ENCODE results near the gene EEF1G. TPM values are rescaled to one million over a fixed set of nuclear protein-coding genes. Genes with fewer than 3 reads are reported as not detected.

The EEF1G gene
- polyA plus RNA-seq, 2 of the 4 experiments (the other 2 are of a cell fraction) = 1,570 to 1,728 TPM

- TF ChIP-seq NPAS2 (CRISPR knock-in tag; IDR thresholded peaks at IDR 0.05; ENCODE audit: borderline replicate concordance) (no peak), GATA3 (IDR thresholded peaks at IDR 0.05; ENCODE audit: borderline replicate concordance) (no peak), ATOH8 (CRISPR knock-in tag; IDR thresholded peaks at IDR 0.05; ENCODE audit: low read depth) (no peak), TFCP2L1 (CRISPR knock-in tag; IDR thresholded peaks at IDR 0.05) (no peak), MYC (IDR thresholded peaks at IDR 0.05; ENCODE audit: borderline replicate concordance, low read length) (no peak), MAZ (IDR thresholded peaks at IDR 0.05; ENCODE audit: borderline replicate concordance, low read depth, low read length) (no peak), EHMT2 (IDR thresholded peaks at IDR 0.05; ENCODE audit: low read depth) (no peak), NR3C1 (IDR thresholded peaks at IDR 0.05) (no peak)
- TF ChIP-seq, protein P1, sequence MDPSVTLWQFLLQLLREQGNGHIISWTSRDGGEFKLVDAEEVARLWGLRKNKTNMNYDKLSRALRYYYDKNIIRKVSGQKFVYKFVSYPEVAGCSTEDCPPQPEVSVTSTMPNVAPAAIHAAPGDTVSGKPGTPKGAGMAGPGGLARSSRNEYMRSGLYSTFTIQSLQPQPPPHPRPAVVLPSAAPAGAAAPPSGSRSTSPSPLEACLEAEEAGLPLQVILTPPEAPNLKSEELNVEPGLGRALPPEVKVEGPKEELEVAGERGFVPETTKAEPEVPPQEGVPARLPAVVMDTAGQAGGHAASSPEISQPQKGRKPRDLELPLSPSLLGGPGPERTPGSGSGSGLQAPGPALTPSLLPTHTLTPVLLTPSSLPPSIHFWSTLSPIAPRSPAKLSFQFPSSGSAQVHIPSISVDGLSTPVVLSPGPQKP (IDR thresholded peaks at IDR 0.05; ENCODE audit: low read depth, low read length) = no peak
These were observed 4.8 kb upstream of the EEF1G start for GRCh38 chr11:62578541-62578940.

DNA sequence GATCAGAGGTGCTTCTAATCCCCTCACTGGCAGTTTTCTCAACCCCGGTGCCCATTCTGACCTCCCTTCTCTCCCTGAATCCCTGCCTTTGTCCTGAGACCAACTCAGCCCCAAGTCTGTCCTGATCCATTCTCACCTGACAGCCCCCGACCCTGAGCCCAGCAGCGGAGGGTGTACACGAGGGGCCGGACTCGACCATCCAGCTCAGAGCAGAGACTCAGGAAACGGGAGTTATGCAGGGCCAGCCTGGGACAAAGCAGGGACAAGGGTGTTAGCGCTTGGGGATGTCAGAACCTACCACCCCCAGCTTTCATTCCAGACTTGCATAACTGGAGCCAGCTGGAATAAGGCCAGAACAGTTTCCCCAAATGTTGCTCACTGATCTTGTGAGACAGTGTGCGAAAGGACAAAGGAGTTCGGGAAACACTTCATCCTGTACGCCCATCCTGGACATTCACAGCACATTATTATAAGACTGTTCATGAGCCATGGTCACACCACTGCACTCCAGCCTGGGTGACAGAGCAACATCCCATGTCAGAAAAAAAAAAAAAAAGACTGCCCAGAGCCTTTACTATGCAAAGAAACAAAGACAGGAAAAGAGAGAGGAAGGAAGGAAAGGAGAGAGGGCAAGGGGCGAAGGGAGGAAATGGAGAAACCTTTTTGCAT, 3.5 kb upstream of the EEF1G start:
- FAIRE-seq (no peak), DNase-seq (ENCODE audit: low read depth in 1 of 2, low spot score in 1 of 2) (no peak), ATAC-seq (no peak)
- TF ChIP-seq REST (IDR thresholded peaks at IDR 0.05) (no peak), RCOR1 (IDR thresholded peaks at IDR 0.05; ENCODE audit: low read depth, low read length) (no peak), SMC3 (IDR thresholded peaks at IDR 0.05) (no peak), MAX (IDR thresholded peaks at IDR 0.05) (no peak), CHD4 (IDR thresholded peaks at IDR 0.05; ENCODE audit: borderline replicate concordance) (no peak), MYC (IDR thresholded peaks at IDR 0.05; ENCODE audit: borderline replicate concordance, low read length) (no peak), ZNF302 (CRISPR knock-in tag; IDR thresholded peaks at IDR 0.05) (no peak), HOXB13 (CRISPR knock-in tag; IDR thresholded peaks at IDR 0.05; ENCODE audit: low read depth) (no peak), HOXA7 (CRISPR knock-in tag; IDR thresholded peaks at IDR 0.05) (no peak), FOSL2 (IDR thresholded peaks at IDR 0.05) (no peak), FOSL2 (CRISPR knock-in tag; IDR thresholded peaks at IDR 0.05) (no peak), EHMT2 (IDR thresholded peaks at IDR 0.05; ENCODE audit: low read depth) (no peak), KDM1A (IDR thresholded peaks at IDR 0.05; ENCODE audit: low read depth) (no peak), ZFP36 (IDR thresholded peaks at IDR 0.05; ENCODE audit: borderline replicate concordance, partially characterized antibody) (no peak), PHF8 (IDR thresholded peaks at IDR 0.05; ENCODE audit: borderline replicate concordance, low read depth) (no peak)
- TF ChIP-seq, protein P2, sequence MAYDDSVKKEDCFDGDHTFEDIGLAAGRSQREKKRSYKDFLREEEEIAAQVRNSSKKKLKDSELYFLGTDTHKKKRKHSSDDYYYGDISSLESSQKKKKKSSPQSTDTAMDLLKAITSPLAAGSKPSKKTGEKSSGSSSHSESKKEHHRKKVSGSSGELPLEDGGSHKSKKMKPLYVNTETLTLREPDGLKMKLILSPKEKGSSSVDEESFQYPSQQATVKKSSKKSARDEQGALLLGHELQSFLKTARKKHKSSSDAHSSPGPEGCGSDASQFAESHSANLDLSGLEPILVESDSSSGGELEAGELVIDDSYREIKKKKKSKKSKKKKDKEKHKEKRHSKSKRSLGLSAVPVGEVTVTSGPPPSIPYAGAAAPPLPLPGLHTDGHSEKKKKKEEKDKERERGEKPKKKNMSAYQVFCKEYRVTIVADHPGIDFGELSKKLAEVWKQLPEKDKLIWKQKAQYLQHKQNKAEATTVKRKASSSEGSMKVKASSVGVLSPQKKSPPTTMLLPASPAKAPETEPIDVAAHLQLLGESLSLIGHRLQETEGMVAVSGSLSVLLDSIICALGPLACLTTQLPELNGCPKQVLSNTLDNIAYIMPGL (CRISPR knock-in tag; IDR thresholded peaks at IDR 0.05; ENCODE audit: borderline replicate concordance) = no peak
- TF ChIP-seq, protein P3, sequence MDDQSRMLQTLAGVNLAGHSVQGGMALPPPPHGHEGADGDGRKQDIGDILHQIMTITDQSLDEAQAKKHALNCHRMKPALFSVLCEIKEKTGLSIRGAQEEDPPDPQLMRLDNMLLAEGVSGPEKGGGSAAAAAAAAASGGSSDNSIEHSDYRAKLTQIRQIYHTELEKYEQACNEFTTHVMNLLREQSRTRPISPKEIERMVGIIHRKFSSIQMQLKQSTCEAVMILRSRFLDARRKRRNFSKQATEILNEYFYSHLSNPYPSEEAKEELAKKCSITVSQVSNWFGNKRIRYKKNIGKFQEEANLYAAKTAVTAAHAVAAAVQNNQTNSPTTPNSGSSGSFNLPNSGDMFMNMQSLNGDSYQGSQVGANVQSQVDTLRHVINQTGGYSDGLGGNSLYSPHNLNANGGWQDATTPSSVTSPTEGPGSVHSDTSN (IDR thresholded peaks at IDR 0.05) = no peak
- Histone ChIP-seq H3K4me2 (no peak overlapping the region), H3K4me3 (no peak overlapping the region), H3K9me3 (no peaks in the 10 kb centered on the region), H3K27ac (no peak overlapping the region), H3K4me1 (peaks cover 15% of the 10 kb centered on the region)
- ChIA-PET CTCF (interaction anchor here (0.8 to 3.0 kb wide), 8 partner anchors 11 to 182 kb away, joined by 3 to 10 read pairs (median 6); partner anchors contain the start of gene TUT1), POLR2A (no interaction called here)
- 86% methylated on average over 12 of the region's 12 CpGs for WGBS (ENCODE audit: missing lambda C conversion rate)

More at GRCh38 chr11:62578541-62578940, 4.8 kb upstream of the EEF1G start:
- no peak for ATAC-seq
- Histone ChIP-seq H3K4me2 (no peak overlapping the region), H3K27ac (no peak overlapping the region), H3K4me3 (no peak overlapping the region), H3K4me1 (peaks cover 10% of the 10 kb centered on the region), H3K9me3 (no peaks in the 10 kb centered on the region)
- FAIRE-seq = no peak
- ChIA-PET POLR2A (interaction anchor here (1.3 kb wide), 1 partner anchor 13 kb away, joined by 7 read pairs; the partner anchor contains the start of gene TUT1), CTCF (interaction anchor here (1.3 to 3.0 kb wide), 5 partner anchors 9 to 154 kb away, joined by 4 to 10 read pairs (median 7); partner anchors contain the start of gene TUT1)
- no peak for DNase-seq (ENCODE audit: low read depth in 1 of 2, low spot score in 1 of 2)
- 96% methylated on average over 11 of the region's 11 CpGs for WGBS (ENCODE audit: missing lambda C conversion rate)

Data from A549 (cell line).